Liver (tissue), 9 donors: ENCODE data around the gene SLC12A8. TPM values are rescaled to one million over a fixed set of nuclear protein-coding genes. Genes with fewer than 3 reads are reported as not detected.

Source experiments
- DNase-seq: peaks from one replicate; pipeline ENCODE4 v3.0.0-alpha.2; 2017; ENCODE audit warnings: low spot score
- H3K27ac ChIP-seq, 2 donors: one replicate each; pipeline ENCODE4 v1.7.0; 2013; ENCODE audit warnings: inconsistent platforms in 2 of 2, low read length in 2 of 2, control low read depth in 1 of 2, low read depth in 1 of 2, mild to moderate bottlenecking in 1 of 2
- H3K27me3 ChIP-seq, 4 donors: one replicate each; pipeline versions ENCODE4 v1.6.1 to v1.7.0; 2013; ENCODE audit warnings: low read length in 3 of 4, inconsistent platforms in 1 of 4, mild to moderate bottlenecking in 1 of 4, moderate library complexity in 1 of 4; ENCODE audit not compliant: control insufficient read depth in 4 of 4, insufficient read depth in 4 of 4
- H3K36me3 ChIP-seq, 4 donors: one replicate each; pipeline versions ENCODE4 v1.6.1 to v1.7.0; 2013; ENCODE audit warnings: low read length in 3 of 4, mild to moderate bottlenecking in 3 of 4, low read depth in 1 of 4, moderate library complexity in 1 of 4; ENCODE audit not compliant: control insufficient read depth in 4 of 4, insufficient read depth in 3 of 4
- H3K4me1 ChIP-seq, 4 donors: one replicate each; pipeline versions ENCODE4 v1.6.1 to v1.7.0; 2013; ENCODE audit warnings: low read length in 3 of 4, mild to moderate bottlenecking in 3 of 4, moderate library complexity in 1 of 4; ENCODE audit not compliant: control insufficient read depth in 4 of 4, insufficient read depth in 4 of 4
- H3K4me3 ChIP-seq, 3 donors: one replicate each; pipeline versions ENCODE4 v1.6.1 to v1.7.0; 2013; ENCODE audit warnings: low read length in 3 of 3, control low read depth in 1 of 3, low read depth in 1 of 3, mild to moderate bottlenecking in 1 of 3
- H3K9ac ChIP-seq, 2 donors: one replicate each; pipeline ENCODE4 v1.7.0; 2013; ENCODE audit warnings: low read length in 2 of 2, mild to moderate bottlenecking in 2 of 2, moderate library complexity in 2 of 2, control low read depth in 1 of 2, low read depth in 1 of 2
- H3K9me3 ChIP-seq, 4 donors: one replicate each; pipeline versions ENCODE4 v1.6.1 to v1.7.0; 2013; ENCODE audit warnings: low read length in 3 of 4; ENCODE audit not compliant: control insufficient read depth in 4 of 4
- EGR1 ChIP-seq, 2 donors: IDR thresholded peaks; 2 replicates each; pipeline ENCODE4 v1.6.1; 2016 to 2018; ENCODE audit warnings: antibody characterized with exemption in 2 of 2, low read depth in 2 of 2
- FOXA1 ChIP-seq: IDR thresholded peaks from 2 replicates; pipeline ENCODE4 v1.6.1; 2016; ENCODE audit warnings: antibody characterized with exemption
- FOXA2 ChIP-seq: IDR thresholded peaks from 2 replicates; pipeline ENCODE4 v1.6.1; 2016; ENCODE audit warnings: antibody characterized with exemption
- GABPA ChIP-seq, 2 donors: IDR thresholded peaks in 1 of 2; conservative IDR thresholded peaks in 1 of 2; 2 replicates each; pipeline ENCODE4 v1.6.1; 2016; ENCODE audit warnings: antibody characterized with exemption in 2 of 2, mild to moderate bottlenecking in 1 of 2, moderate library complexity in 1 of 2
- HNF4A ChIP-seq, 2 donors: conservative IDR thresholded peaks; 2 replicates each; pipeline ENCODE4 v1.6.1; 2016; ENCODE audit warnings: antibody characterized with exemption in 2 of 2, mild to moderate bottlenecking in 2 of 2
- JUND ChIP-seq, 2 donors: IDR thresholded peaks; 2 replicates each; pipeline ENCODE4 v1.6.1; 2016; ENCODE audit warnings: antibody characterized with exemption in 2 of 2
- NR2F2 ChIP-seq: IDR thresholded peaks from 2 replicates; pipeline ENCODE4 v1.6.1; 2016; ENCODE audit warnings: antibody characterized with exemption
- REST ChIP-seq: IDR thresholded peaks from 2 replicates; pipeline ENCODE4 v1.6.1; 2016; ENCODE audit warnings: antibody characterized with exemption, mild to moderate bottlenecking
- RXRA ChIP-seq, 2 donors: IDR thresholded peaks; 2 replicates each; pipeline ENCODE4 v1.6.1; 2017 to 2018; ENCODE audit warnings: antibody characterized with exemption in 2 of 2, mild to moderate bottlenecking in 1 of 2
- YY1 ChIP-seq: IDR thresholded peaks from 2 replicates; pipeline ENCODE4 v1.6.1; 2016; ENCODE audit warnings: antibody characterized with exemption, mild to moderate bottlenecking
- ZBTB33 ChIP-seq: IDR thresholded peaks from 2 replicates; pipeline ENCODE4 v1.6.1; 2016; ENCODE audit warnings: antibody characterized with exemption
- WGBS: extraction: QIAGEN DNeasy Blood & Tissue Kit; methylation state at CpG from one replicate; pipeline ENCODE4 v1.1.7; 2013; 5-methylcytosine and 5-hydroxymethylcytosine counted together
- polyA plus RNA-seq, 2 donors: library from polyadenylated mRNA; stranded (reverse) in 1 of 2; unstranded in 1 of 2; fragments of 200-250 nt in 1 of 2; fragments of >200 nt in 1 of 2; fragmentation: Nextera tagmentation in 1 of 2; extraction: Ambion mirVana in 1 of 2; gene quantifications; one replicate each; pipeline versions ENCODE4 v1.2.1 to v1.2.3, GENCODE V29; 2013 to 2015
- total RNA-seq, 2 donors: library from RNA; depleted of rRNA; stranded (reverse); fragments of >200 nt; gene quantifications; one replicate each; pipeline ENCODE4 v1.2.3, GENCODE V29; 2014
- TF ChIP-seq, protein P1 (sequence below): IDR thresholded peaks from 2 replicates; pipeline ENCODE4 v1.6.1; 2016; ENCODE audit warnings: antibody characterized with exemption
- TF ChIP-seq, protein P2 (sequence below): IDR thresholded peaks from 2 replicates; pipeline ENCODE4 v1.6.1; 2016; ENCODE audit warnings: antibody characterized with exemption
- donor health status: healthy.
- donor health status: healthy.
- donor health status: healthy.
- donor health status: healthy.
- donor health status: healthy.

The SLC12A8 gene
- total and polyA plus RNA-seq, 4 donors = 2.7 to 20.3 (median 5.5) TPM

GRCh38 chr3:125037498-125038150, 174.9 kb downstream of the SLC12A8 start:
- DNase-seq = no peak
- no peak for TF ChIP-seq YY1
- no peak for TF ChIP-seq GABPA (IDR thresholded peaks at IDR 0.05 in 1 of 2, conservative IDR thresholded peaks at IDR 0.05 in 1 of 2)
- no peak for TF ChIP-seq FOXA2
- TF ChIP-seq EGR1 (IDR thresholded peaks at IDR 0.05; ENCODE audit: low read depth in 2 of 2) = no peak
- Histone ChIP-seq H3K27me3 (no peaks in the 10 kb centered on the region), H3K4me1 (peaks cover 0 to 5% (median under 1%) of the 10 kb centered on the region in 4 donors), H3K9me3 (no peaks in the 10 kb centered on the region), H3K36me3 (no peaks in the 10 kb centered on the region), H3K4me3 (no peak overlapping the region), H3K9ac (no peak overlapping the region), H3K27ac (no peak overlapping the region)
- 92% methylated on average over 2 of the region's 2 CpGs for WGBS

- no peak overlapping the region for H3K27ac ChIP-seq
- WGBS = 94% methylated on average over 5 of the region's 5 CpGs
- no peaks in the 10 kb centered on the region for H3K36me3 ChIP-seq
- no peak for DNase-seq
- no peaks in the 10 kb centered on the region for H3K27me3 ChIP-seq
- no peak overlapping the region for H3K9ac ChIP-seq
- no peak overlapping the region for H3K4me3 ChIP-seq
- H3K9me3 ChIP-seq = no peaks in the 10 kb centered on the region
- TF ChIP-seq RXRA (IDR thresholded peaks at IDR 0.05) = no peak
- no peak for TF ChIP-seq JUND (IDR thresholded peaks at IDR 0.05)
- TF ChIP-seq, protein P1, sequence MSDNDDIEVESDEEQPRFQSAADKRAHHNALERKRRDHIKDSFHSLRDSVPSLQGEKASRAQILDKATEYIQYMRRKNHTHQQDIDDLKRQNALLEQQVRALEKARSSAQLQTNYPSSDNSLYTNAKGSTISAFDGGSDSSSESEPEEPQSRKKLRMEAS = no peak
- no peak for TF ChIP-seq EGR1 (IDR thresholded peaks at IDR 0.05; ENCODE audit: low read depth in 2 of 2)
- TF ChIP-seq FOXA1 = no peak
- TF ChIP-seq FOXA2 = no peak
- no peak for TF ChIP-seq ZBTB33
- TF ChIP-seq, protein P2, sequence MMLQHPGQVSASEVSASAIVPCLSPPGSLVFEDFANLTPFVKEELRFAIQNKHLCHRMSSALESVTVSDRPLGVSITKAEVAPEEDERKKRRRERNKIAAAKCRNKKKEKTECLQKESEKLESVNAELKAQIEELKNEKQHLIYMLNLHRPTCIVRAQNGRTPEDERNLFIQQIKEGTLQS = no peak
- no peak for TF ChIP-seq YY1
- TF ChIP-seq HNF4A (conservative IDR thresholded peaks at IDR 0.05) = no peak
- TF ChIP-seq REST = no peak
- no peak for TF ChIP-seq NR2F2
- peaks cover 0 to 5% (median 2%) of the 10 kb centered on the region in 4 donors for H3K4me1 ChIP-seq
Observed at GRCh38 chr3:125035217-125035616, 177.3 kb downstream of the SLC12A8 start.
